NT2/D1 (cell line): ENCODE results near the gene USP40.

ENCODE experiments used
- SUZ12 ChIP-seq: IDR thresholded peaks from 2 replicates; pipeline ENCODE4 v1.6.1; 2011; ENCODE audit not compliant: insufficient read length, insufficient read depth; ENCODE audit errors: extremely low read depth
- YY1 ChIP-seq: IDR thresholded peaks from 2 replicates; pipeline ENCODE4 v1.6.1; 2011; ENCODE audit not compliant: insufficient read length, insufficient read depth
- ZNF274 ChIP-seq: IDR thresholded peaks from 2 replicates; pipeline ENCODE4 v1.6.1; 2011; ENCODE audit warnings: mild to moderate bottlenecking, low read depth, low read length

GRCh38 chr2:233456934-233457333, 109.6 kb downstream of the USP40 start:
- TF ChIP-seq YY1 (no peak), ZNF274 (no peak), SUZ12 (no peak)
